GM21447 (cell line): ENCODE data around the gene ZNF285.
"Not testable (repeated sequence)": the region's sequence is repeated elsewhere in the genome, so short reads cannot be mapped to it uniquely, and the experiment has no call there.

Experiments
- ATAC-seq: cut with Tn5 transposase; IDR thresholded peaks from one replicate; pipeline ENCODE4 v1.9.1; 2021; ENCODE audit not compliant: unreplicated experiment

ZNF285 gene

GRCh38 chr19:44401139-44402115, at the start of gene ZNF285:
Gene ZNF285 (minus strand): TSS chr19:44401608. CDS start chr19:44397213, 4,395 bp downstream.
- no peak for ATAC-seq

DNA sequence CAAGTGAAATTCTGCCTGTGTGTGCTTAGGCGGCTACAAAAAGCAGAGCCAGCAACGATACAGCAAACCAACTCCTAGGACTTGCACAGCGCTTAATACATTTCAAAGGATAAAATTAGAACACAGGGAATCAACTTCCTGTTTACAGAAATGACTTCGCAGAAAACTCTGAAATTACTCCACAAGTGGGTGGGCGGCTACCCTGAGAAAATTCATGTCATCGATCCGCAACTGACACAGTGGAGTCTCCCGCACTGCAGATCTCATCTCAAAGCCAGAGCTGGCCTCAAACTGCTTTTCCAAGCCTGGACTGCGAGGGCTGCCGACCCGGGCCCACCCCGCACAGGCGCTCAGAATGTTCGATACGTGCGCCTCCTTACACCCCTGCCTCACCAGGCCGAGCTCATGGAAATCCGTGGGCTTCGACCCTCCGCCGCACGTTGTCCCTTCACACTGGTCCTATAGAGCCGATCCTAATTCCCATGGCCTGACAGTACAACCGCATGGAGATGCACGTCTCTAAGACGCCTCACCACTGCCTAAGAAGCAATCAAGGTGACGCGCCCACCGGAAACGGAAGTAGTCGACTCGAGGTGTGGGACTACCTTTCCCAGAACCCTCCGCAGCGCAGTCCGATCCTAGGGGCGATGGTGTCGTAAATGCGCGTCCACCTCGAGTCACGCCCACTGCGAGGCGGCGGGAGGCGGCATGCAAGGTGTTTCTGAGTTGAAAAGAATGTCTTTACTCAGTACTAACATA, 46.7 kb upstream of the ZNF285 start, which contains the start of gene ZNF229:
ZNF229 (minus strand) TSS at position 557 of the 759 bp plus-strand sequence. CDS start 5,625 bp downstream, outside the sequence.
- ATAC-seq: no peak

DNA sequence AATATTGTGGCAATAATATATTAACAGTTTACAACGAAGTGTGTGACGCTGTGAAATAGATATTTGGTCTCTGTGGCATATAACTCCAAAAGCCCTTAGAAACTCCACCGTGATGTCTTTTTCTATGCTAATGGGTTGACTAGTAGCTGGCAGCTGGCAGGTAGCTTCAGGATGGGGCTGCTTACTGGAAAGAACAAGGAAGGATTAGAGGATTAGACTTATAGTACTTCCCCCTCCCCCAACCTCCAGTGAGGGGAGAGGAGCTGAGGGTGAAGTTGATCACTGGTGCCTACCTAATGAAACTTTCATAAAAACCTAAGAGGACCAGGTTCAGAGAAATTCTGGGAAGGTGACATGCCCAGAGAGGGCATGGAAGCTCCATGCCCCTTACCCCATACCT, 37.0 kb upstream of the ZNF285 start:
- ATAC-seq: no peak

DNA sequence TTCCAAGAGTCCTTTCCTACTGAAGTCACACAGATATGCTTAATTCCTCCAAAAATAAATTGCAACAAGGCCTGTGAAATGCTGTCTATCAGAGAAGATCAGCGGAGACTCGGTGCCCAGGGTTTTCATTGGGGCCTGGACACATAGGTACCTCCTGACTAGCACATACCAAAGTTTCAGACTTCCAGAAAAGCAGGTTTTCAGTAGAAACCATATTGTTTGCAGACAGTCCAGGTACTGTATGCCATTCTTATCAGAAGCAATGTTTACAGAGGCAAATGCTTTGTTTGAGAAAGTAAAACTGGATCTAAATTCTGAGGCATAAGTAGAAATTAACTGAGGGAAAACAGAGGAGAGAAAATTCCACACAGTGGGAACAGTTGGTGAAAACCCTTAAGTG, 34.0 kb upstream of the ZNF285 start:
- ATAC-seq: no peak

- no peak for ATAC-seq
Observed at GRCh38 chr19:44430956-44431355, 29.5 kb upstream of the ZNF285 start.

DNA sequence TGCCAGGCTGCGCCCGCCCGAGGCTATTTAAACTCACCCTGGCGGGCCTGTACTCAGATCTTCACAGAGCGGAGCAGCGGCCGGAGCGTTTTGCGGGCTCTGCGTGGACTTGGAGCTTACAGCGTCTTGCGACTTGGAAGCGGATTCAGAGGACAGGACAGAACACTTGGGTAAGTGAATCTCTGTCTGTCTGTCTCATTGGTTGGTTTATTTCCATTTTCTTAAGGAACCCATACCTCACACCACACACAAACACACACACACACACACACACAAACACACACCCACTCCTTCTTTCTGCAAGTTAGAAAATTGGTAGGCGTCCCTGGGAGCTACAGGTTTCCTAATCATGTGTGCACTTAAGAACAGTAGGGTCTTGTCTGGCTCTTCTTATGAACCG, 14.1 kb upstream of the ZNF285 start:
- not testable (repeated sequence) for ATAC-seq

GRCh38 chr19:44389268-44389667, 12.1 kb downstream of the ZNF285 start:
- ATAC-seq: not testable (repeated sequence)

DNA sequence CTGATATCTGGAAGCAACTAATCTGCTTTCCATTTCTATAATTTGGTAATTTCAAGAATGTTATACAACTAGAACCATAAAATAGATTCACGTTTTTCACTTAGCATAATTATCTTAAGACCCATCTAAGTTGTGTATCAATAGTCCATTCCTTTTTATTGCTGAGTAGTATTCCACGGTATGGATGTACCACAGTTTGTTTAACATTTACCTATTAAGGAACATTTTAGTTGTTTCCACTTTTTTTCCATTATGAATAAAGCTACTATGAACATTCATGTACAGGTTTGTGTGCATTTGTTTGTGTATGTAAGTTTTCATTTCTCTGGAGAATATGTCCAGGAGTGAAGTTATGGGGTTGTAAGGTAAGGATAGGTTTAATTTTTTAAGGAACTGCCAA, 26.6 kb downstream of the ZNF285 start:
- ATAC-seq: no peak

- no peak for ATAC-seq
Observed at GRCh38 chr19:44371815-44372480, 29.5 kb downstream of the ZNF285 start.

- ATAC-seq: no peak
Observed at GRCh38 chr19:44367024-44367423, 34.4 kb downstream of the ZNF285 start.

DNA sequence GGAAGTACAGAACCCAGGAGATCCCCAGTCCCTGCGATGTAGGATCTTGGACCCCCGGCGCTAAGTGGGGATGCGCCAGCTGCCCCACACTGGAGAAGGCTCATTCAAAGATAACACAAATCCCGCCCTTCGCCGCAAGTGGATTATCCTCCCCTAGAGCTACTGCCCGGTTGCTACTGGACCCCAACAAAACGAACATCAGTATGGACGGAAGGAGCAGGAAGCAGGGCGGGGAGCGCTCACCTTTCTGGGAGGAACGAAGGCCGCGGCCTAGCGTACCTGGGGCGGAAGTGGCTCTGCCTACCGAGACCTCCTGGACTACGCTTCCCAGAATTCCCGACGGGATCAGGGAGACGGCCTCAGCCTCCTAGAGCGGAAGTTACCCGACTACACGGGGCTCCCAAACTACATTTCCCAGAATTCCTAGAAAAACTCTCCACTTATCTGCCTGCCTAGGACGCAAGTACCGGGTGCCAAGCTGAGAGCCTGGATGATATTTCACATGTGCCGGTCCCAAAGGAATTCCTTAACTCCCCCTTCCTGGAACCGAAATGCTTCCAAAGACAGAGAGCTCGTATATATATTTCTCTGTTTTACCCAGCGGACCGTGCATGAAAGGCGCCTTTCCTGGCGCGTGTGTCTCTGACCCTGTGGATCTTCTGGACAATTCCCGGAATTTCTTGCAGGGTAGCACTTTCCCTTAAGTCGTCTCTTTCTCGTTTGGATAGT, 44.9 kb downstream of the ZNF285 start, which contains the start of gene ZNF112:
ZNF112 (minus strand) TSS at position 298 of the 729 bp plus-strand sequence. CDS start 16,141 bp downstream, outside the sequence.
- no peak for ATAC-seq

DNA sequence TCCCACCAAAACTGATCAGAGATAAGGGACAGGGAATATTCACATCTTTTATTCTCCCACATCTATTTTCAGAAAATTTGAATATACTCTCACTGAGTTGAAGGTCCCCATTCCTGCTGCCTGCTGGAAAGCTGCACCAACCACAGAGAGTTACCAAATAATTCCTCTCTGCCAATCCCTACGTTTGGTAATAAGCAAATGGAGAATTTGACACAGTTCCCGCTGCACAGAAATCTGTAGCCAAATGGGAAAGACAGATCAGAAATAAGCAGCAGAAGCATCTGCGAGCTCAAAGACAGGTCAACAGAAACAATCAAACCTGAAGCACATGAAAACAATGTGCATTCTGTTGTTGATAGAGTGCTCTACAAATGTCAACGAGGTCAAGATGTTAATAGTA, 54.9 kb downstream of the ZNF285 start:
- ATAC-seq: no peak

DNA sequence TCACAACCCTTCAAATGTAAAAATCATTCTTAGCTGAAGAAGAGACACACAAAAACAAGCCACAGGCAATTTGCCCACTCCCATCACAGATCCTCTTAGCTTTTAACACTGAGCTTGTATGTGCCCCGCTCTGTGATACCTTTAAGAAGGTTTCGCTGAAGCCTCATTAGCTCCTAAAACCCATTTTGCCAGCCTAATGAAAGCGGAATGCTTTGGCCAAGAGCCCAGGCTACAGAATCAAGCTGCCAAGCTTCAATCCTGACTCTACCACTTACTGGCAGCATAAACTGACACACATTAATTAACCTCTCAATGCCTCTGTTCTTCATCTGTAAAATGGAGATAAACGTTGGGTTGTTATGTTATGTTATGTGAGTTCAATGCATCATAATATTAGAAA, 55.4 kb downstream of the ZNF285 start:
- no peak for ATAC-seq

GRCh38 chr19:44344255-44344654, 57.2 kb downstream of the ZNF285 start:
- no peak for ATAC-seq

DNA sequence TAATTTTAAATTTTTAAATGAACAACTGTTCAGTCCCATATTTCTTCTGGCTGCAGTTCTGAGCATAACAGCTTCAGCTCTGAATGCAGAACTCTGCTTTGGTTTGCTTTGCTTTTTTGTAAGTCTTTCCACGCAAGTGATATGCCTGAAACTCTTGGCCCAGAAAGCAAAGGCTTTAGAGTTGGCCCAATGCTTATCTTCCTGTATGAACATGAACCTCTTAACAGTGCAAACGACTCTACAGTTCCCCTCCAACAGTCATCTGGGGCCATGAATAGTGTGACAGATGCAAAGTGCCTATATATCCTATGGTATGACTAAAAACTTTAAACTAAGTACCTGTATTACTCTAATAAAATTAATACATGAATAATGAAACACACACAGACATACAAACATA, 59.6 kb downstream of the ZNF285 start:
- ATAC-seq: no peak

DNA sequence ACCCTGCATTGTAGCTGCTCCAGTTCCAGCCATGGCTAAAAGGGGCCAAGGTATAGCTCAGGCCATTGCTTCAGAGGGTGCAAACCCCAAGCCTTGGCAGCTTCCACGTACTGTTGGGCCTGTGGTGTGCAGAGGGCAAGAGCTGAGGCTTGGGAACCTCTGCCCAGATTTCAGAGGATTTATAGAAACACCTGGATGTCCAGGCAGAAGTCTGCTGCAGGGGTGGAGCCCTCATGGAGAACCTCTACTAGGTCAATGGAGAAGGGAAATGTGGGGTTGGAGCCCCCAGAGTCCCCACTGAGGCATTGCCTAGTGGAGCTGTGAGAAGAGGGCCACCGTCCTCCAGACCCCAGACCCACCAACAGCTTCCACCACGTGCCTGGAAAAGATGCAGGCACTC, 66.8 kb downstream of the ZNF285 start:
- not testable (repeated sequence) for ATAC-seq
